ENCODE measurements around the gene PLCL2. TPM values are rescaled to one million over a fixed set of nuclear protein-coding genes. Genes with fewer than 3 reads are reported as not detected.

PLCL2 gene
- total RNA-seq, 1 experiment from 2014 or later: 32.1 TPM

DNA sequence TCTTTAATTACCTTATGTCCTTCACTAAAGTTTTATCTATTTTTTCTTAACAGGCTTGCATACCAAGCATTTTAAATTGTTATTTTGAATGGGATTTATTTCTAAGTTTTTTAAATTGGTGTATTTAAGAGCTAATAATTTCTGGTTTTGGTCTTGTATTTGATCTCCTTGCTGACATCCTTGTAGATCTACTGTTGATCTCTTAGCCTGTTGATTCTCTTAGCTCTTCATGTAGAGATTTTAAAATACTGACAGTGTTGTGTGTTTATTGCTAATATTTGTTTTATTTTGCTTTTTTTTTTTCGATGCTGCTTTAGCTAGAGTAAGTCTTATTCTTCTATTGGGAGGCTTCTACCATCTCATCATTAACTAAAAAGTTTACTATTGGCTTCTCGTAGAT, 65.5 kb downstream of the PLCL2 start:
- H3K9ac ChIP-seq (ENCODE audit: extremely low read depth, insufficient read length, low read length): no peak overlapping the region
- no peaks in the 10 kb centered on the region for H3K4me1 ChIP-seq (ENCODE audit: insufficient read depth, low read length)
- H3K18ac ChIP-seq (ENCODE audit: insufficient read length, low read depth, low read length): no peak overlapping the region
- no peak overlapping the region for H2AFZ ChIP-seq (ENCODE audit: low read length)
- H3K79me1 ChIP-seq (ENCODE audit: insufficient read depth, low read depth, low read length, poor library complexity, severe bottlenecking): no peaks in the 10 kb centered on the region
- Mint-ChIP-seq H3K27me3 (ENCODE audit: low read depth) (no peaks in the 10 kb centered on the region), H3K27ac (no peak overlapping the region), H3K9me3 (0 out of 5 replicates have a peak, but pooled peaks cover 0 to 1% of the 10 kb centered on the region in 2 experiments), H3K4me3 (no peak overlapping the region), H3K4me1 (no peaks in the 10 kb centered on the region; a peak in 1 of 4 replicates), H3K36me3 (ENCODE audit: insufficient read depth in 1 of 3, low read depth in 3 of 3) (no peaks in the 10 kb centered on the region)
- no peak overlapping the region for H4K8ac ChIP-seq (replicated peaks; ENCODE audit: insufficient read length, low read depth, low read length)
- DNase-seq: no peak
- H3T11ph ChIP-seq (ENCODE audit: low read length): no peak overlapping the region
- no peak overlapping the region for H3K4me2 ChIP-seq (ENCODE audit: insufficient read depth, insufficient read length, low read length)
- no peak overlapping the region for H2BK120ac ChIP-seq (ENCODE audit: low read depth, low read length, poor library complexity, severe bottlenecking)
- TF ChIP-seq, protein P1, sequence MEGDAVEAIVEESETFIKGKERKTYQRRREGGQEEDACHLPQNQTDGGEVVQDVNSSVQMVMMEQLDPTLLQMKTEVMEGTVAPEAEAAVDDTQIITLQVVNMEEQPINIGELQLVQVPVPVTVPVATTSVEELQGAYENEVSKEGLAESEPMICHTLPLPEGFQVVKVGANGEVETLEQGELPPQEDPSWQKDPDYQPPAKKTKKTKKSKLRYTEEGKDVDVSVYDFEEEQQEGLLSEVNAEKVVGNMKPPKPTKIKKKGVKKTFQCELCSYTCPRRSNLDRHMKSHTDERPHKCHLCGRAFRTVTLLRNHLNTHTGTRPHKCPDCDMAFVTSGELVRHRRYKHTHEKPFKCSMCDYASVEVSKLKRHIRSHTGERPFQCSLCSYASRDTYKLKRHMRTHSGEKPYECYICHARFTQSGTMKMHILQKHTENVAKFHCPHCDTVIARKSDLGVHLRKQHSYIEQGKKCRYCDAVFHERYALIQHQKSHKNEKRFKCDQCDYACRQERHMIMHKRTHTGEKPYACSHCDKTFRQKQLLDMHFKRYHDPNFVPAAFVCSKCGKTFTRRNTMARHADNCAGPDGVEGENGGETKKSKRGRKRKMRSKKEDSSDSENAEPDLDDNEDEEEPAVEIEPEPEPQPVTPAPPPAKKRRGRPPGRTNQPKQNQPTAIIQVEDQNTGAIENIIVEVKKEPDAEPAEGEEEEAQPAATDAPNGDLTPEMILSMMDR (conservative IDR thresholded peaks at IDR 0.05): no peak
- no peak overlapping the region for H3K23ac ChIP-seq (ENCODE audit: insufficient read length, low read depth, low read length)
- H4K20me1 ChIP-seq (ENCODE audit: control insufficient read depth, insufficient read depth, insufficient read length): no peaks in the 10 kb centered on the region
- no peak overlapping the region for H3K27ac ChIP-seq (ENCODE audit: insufficient read length, low read depth, low read length)
- no peak overlapping the region for H2BK20ac ChIP-seq (ENCODE audit: low read depth, low read length, poor library complexity, severe bottlenecking)
- no CpG with 5 or more reads among the region's 2 CpGs for WGBS (ENCODE audit: extremely low coverage, insufficient read length, low lambda C conversion rate)
- H3K14ac ChIP-seq (ENCODE audit: insufficient read depth, low read length): no peak overlapping the region
- H3K79me2 ChIP-seq (ENCODE audit: insufficient read depth, low read length): no peaks in the 10 kb centered on the region
- no peaks in the 10 kb centered on the region for H3K23me2 ChIP-seq (ENCODE audit: insufficient read length, low read depth, low read length, poor library complexity, severe bottlenecking)
- H3K9me3 ChIP-seq (ENCODE audit: control insufficient read depth, low read depth, low read length): no peaks in the 10 kb centered on the region
- no peaks in the 10 kb centered on the region for H3K27me3 ChIP-seq (ENCODE audit: insufficient read depth, low read length)
- no peak overlapping the region for H3K56ac ChIP-seq (ENCODE audit: insufficient read length, low read depth, low read length)
- H2BK5ac ChIP-seq (ENCODE audit: insufficient read length, low read length): no peak overlapping the region
- H2BK12ac ChIP-seq (ENCODE audit: insufficient read length, low read depth, low read length): no peak overlapping the region
- H3K4ac ChIP-seq (ENCODE audit: low read depth, low read length): no peak overlapping the region
- H2AK5ac ChIP-seq (ENCODE audit: insufficient read length, low read length): no peak overlapping the region
- H4K91ac ChIP-seq (ENCODE audit: insufficient read length, low read depth, low read length): no peak overlapping the region
- no peak overlapping the region for H2BK15ac ChIP-seq (ENCODE audit: low read depth, low read length)
- H4K5ac ChIP-seq (ENCODE audit: insufficient read length, low read depth, low read length): no peak overlapping the region
